Fibroblast of skin of right quadriceps (primary cell): ENCODE results near the gene RIPOR3.
"Not testable (repeated sequence)": the region's sequence is repeated elsewhere in the genome, so short reads cannot be mapped to it uniquely, and the experiment has no call there.

Experiments used
- DNase-seq: peaks from one replicate; pipeline ENCODE4 v3.0.0-alpha.2; 2013

Gene RIPOR3

GRCh38 chr20:50701041-50701963 is 10.0 kb upstream of the RIPOR3 start:
- peak; percentile 49 for DNase-seq

- DNase-seq = no peak
These were observed 8.3 kb upstream of the RIPOR3 start for GRCh38 chr20:50699688-50700087.

GRCh38 chr20:50698255-50698654 is 6.9 kb upstream of the RIPOR3 start:
- DNase-seq = not testable (repeated sequence)

- DNase-seq = no peak
These were observed 4.0 kb upstream of the RIPOR3 start for GRCh38 chr20:50695135-50695872.

- DNase-seq = no peak
These were observed 3.2 kb upstream of the RIPOR3 start for GRCh38 chr20:50694379-50695134.

- no peak for DNase-seq
These were observed 1.7 kb upstream of the RIPOR3 start for GRCh38 chr20:50693001-50693400.

- no peak for DNase-seq
These were observed 1.2 kb upstream of the RIPOR3 start for GRCh38 chr20:50692552-50692933.

GRCh38 chr20:50691573-50692551 is 520 bp upstream of the RIPOR3 start:
- peak; percentile 70 for DNase-seq

GRCh38 chr20:50689864-50690649 is 1.3 kb downstream of the RIPOR3 start:
- DNase-seq = peak; percentile 41

GRCh38 chr20:50688256-50688975 is 2.9 kb downstream of the RIPOR3 start:
- DNase-seq = no peak

- DNase-seq = no peak
These were observed 4.5 kb downstream of the RIPOR3 start for GRCh38 chr20:50686821-50687220.

GRCh38 chr20:50683570-50683969 is 7.8 kb downstream of the RIPOR3 start:
- no peak for DNase-seq

- DNase-seq = no peak
These were observed 8.3 kb downstream of the RIPOR3 start for GRCh38 chr20:50682947-50683530.

GRCh38 chr20:50682065-50682464 is 9.3 kb downstream of the RIPOR3 start:
- DNase-seq = no peak

GRCh38 chr20:50681359-50682064 is 9.8 kb downstream of the RIPOR3 start:
- DNase-seq = no peak

GRCh38 chr20:50680105-50680960 is 11.0 kb downstream of the RIPOR3 start:
- no peak for DNase-seq

GRCh38 chr20:50679753-50680104 is 11.6 kb downstream of the RIPOR3 start:
- DNase-seq = no peak

GRCh38 chr20:50678169-50678898 is 13.0 kb downstream of the RIPOR3 start:
- no peak for DNase-seq
